Measurements from ENCODE around the gene CIDEC. TPM values are rescaled to one million over a fixed set of nuclear protein-coding genes. Genes with fewer than 3 reads are reported as not detected.

The CIDEC gene
- total and polyA plus RNA-seq, 9 of the 15 experiments (the other 6 are each of a cell fraction or from before 2014, with no cell fraction given), result not detected

DNA sequence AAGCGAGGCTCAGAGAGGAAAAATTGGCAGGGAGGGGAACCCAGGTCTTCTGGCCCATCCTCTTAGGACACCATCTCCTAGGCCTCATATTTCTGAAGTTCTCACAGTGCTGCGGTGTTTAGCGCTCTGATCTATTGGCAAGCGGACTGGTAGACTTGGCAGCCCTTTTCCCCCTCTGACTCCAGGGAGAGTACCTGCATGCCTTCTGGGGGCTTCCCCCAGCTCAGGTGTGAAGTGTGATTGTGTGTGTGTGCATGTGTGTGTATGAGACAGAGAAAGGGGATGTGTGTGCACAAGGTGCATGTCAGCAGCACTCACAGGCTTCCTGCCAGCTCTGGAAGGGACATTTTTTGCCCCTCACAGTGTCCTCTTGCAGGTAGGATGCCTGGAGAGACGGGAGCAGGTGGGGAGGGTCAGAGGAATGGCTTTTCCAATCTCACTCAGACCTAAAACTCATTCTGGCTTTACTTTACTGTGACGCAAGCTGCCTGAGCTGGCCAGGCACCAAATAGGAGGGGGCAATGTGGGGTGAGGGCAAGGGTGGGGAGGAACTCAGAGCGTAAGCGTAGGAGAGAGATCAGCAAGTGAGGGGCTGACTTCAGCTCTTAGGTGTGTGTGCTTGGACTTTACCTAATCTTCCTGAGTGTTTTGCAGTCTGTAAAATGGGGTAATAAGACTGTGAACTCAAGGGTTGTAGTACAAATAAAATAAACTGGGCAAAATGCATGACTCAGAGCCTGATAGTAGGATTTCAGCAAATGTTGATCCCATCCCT, 18.6 kb upstream of the CIDEC start (continued):
- TF ChIP-seq, protein P1, sequence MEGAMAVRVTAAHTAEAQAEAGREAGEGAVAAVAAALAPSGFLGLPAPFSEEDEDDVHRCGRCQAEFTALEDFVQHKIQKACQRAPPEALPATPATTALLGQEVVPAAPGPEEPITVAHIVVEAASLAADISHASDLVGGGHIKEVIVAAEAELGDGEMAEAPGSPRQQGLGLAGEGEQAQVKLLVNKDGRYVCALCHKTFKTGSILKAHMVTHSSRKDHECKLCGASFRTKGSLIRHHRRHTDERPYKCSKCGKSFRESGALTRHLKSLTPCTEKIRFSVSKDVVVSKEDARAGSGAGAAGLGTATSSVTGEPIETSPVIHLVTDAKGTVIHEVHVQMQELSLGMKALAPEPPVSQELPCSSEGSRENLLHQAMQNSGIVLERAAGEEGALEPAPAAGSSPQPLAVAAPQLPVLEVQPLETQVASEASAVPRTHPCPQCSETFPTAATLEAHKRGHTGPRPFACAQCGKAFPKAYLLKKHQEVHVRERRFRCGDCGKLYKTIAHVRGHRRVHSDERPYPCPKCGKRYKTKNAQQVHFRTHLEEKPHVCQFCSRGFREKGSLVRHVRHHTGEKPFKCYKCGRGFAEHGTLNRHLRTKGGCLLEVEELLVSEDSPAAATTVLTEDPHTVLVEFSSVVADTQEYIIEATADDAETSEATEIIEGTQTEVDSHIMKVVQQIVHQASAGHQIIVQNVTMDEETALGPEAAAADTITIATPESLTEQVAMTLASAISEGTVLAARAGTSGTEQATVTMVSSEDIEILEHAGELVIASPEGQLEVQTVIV (CRISPR knock-in tag; IDR thresholded peaks at IDR 0.05; ENCODE audit: borderline replicate concordance), result no peak
- no peak for TF ChIP-seq ZNF75A (CRISPR knock-in tag; IDR thresholded peaks at IDR 0.05)
- TF ChIP-seq KDM4B (IDR thresholded peaks at IDR 0.05; ENCODE audit: borderline replicate concordance in 2 of 2, low read depth in 1 of 2), result no peak
- TF ChIP-seq NCOR1 (IDR thresholded peaks at IDR 0.05), result no peak
- TF ChIP-seq POLR2B (IDR thresholded peaks at IDR 0.05; ENCODE audit: low read depth, partially characterized antibody), result no peak
- TF ChIP-seq, protein P2, sequence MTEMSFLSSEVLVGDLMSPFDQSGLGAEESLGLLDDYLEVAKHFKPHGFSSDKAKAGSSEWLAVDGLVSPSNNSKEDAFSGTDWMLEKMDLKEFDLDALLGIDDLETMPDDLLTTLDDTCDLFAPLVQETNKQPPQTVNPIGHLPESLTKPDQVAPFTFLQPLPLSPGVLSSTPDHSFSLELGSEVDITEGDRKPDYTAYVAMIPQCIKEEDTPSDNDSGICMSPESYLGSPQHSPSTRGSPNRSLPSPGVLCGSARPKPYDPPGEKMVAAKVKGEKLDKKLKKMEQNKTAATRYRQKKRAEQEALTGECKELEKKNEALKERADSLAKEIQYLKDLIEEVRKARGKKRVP (CRISPR knock-in tag; IDR thresholded peaks at IDR 0.05), result no peak
- no peak for TF ChIP-seq WHSC1 (IDR thresholded peaks at IDR 0.05; ENCODE audit: low read length)
- TF ChIP-seq TOE1 (IDR thresholded peaks at IDR 0.05; ENCODE audit: borderline replicate concordance), result no peak
- no peak for TF ChIP-seq TOE1 (CRISPR knock-in tag; IDR thresholded peaks at IDR 0.05; ENCODE audit: borderline replicate concordance, low read depth)
- TF ChIP-seq, protein P3, sequence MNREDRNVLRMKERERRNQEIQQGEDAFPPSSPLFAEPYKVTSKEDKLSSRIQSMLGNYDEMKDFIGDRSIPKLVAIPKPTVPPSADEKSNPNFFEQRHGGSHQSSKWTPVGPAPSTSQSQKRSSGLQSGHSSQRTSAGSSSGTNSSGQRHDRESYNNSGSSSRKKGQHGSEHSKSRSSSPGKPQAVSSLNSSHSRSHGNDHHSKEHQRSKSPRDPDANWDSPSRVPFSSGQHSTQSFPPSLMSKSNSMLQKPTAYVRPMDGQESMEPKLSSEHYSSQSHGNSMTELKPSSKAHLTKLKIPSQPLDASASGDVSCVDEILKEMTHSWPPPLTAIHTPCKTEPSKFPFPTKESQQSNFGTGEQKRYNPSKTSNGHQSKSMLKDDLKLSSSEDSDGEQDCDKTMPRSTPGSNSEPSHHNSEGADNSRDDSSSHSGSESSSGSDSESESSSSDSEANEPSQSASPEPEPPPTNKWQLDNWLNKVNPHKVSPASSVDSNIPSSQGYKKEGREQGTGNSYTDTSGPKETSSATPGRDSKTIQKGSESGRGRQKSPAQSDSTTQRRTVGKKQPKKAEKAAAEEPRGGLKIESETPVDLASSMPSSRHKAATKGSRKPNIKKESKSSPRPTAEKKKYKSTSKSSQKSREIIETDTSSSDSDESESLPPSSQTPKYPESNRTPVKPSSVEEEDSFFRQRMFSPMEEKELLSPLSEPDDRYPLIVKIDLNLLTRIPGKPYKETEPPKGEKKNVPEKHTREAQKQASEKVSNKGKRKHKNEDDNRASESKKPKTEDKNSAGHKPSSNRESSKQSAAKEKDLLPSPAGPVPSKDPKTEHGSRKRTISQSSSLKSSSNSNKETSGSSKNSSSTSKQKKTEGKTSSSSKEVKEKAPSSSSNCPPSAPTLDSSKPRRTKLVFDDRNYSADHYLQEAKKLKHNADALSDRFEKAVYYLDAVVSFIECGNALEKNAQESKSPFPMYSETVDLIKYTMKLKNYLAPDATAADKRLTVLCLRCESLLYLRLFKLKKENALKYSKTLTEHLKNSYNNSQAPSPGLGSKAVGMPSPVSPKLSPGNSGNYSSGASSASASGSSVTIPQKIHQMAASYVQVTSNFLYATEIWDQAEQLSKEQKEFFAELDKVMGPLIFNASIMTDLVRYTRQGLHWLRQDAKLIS (CRISPR knock-in tag; IDR thresholded peaks at IDR 0.05), result no peak
- TF ChIP-seq, protein P4, sequence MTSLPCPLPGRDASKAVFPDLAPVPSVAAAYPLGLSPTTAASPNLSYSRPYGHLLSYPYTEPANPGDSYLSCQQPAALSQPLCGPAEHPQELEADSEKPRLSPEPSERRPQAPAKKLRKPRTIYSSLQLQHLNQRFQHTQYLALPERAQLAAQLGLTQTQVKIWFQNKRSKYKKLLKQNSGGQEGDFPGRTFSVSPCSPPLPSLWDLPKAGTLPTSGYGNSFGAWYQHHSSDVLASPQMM (CRISPR knock-in tag; IDR thresholded peaks at IDR 0.05), result no peak
- TF ChIP-seq RBM14 (IDR thresholded peaks at IDR 0.05; ENCODE audit: borderline replicate concordance, insufficient read depth, low read depth, low read length), result no peak
- TF ChIP-seq TRIM24 (IDR thresholded peaks at IDR 0.05), result no peak
- TF ChIP-seq TEAD2 (tag; IDR thresholded peaks at IDR 0.05), result no peak
- no peak for TF ChIP-seq ZNF324 (CRISPR knock-in tag; IDR thresholded peaks at IDR 0.05)
- no peak for TF ChIP-seq ZNF717 (CRISPR knock-in tag; IDR thresholded peaks at IDR 0.05)
